HG03469 (cell line): ENCODE measurements around the gene TOM1.

Experiments
- ATAC-seq: cut with Tn5 transposase; IDR thresholded peaks from one replicate; pipeline ENCODE4 v1.9.1; 2021; ENCODE audit warnings: mild to moderate bottlenecking, moderate library complexity, moderate number of reproducible peaks; ENCODE audit not compliant: unreplicated experiment

Gene TOM1

DNA sequence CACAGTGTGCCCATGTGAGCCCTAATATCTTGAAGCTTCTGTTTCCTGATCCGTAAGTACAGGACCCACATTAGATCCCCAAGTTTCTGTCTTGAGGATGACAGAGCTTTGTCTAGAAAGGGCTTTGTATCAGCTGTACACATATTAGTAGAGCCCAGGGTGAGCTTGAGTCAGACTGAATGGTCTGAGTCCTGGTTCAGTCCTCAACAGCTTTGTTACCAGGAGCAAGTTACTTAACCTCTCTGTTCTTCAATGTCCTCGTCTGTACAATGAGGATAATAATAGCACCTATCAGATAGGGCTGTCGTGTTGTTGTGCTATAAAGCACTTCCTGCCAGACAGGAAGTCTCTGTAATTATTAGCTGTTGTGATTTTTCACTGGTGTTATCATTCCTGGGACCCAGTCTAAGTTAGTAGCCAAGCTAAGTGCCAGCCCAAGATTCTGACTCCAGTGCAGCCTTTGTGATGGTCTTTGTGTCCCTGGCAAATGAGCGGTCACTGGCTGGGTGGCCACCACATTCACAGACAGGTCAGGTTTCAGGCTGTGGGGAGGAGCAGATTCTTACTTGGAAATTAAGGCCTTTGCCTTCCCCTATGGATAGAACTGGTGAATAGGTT, 6.8 kb downstream of the TOM1 start:
- ATAC-seq, result no peak

DNA sequence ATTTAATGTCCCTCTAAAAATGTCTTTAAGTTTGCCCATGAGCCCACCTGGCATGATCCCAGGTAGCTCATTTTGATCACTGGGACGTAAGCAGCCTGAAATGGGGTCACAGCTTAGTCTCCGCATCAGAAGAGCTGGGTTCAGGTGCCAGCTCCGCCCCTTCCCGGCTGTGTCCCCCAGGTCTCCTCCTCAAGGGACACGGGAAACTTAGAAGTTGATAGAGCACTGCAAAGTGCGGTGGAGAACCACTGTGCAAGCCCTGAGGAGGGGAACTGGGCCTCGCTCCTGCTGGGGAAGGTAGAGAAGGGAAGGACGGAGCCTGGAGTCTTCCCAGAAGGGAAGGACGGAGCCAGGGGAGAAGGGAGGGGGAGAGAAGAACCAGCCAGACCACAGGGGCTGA, 7.7 kb downstream of the TOM1 start:
- no peak for ATAC-seq

DNA sequence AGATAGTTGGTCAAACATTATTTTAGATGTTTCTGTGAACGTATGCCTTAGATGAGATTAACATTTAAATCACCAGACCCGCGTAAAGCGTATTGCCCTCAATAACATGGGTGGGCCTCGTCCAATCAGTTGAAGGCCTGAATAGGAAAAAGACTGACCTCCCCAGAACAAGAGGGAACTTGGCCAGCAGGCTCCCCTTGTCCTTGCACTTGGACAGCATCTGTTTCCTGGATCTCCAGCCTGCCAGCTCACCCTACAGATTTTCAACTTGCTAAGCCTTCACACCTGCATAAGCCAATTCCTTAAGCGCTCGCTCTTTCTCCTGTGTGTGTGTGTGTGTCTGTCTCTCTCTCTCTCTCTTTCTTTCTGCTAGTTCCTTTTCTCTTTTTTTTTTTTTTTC, 8.2 kb downstream of the TOM1 start:
- no peak for ATAC-seq

DNA sequence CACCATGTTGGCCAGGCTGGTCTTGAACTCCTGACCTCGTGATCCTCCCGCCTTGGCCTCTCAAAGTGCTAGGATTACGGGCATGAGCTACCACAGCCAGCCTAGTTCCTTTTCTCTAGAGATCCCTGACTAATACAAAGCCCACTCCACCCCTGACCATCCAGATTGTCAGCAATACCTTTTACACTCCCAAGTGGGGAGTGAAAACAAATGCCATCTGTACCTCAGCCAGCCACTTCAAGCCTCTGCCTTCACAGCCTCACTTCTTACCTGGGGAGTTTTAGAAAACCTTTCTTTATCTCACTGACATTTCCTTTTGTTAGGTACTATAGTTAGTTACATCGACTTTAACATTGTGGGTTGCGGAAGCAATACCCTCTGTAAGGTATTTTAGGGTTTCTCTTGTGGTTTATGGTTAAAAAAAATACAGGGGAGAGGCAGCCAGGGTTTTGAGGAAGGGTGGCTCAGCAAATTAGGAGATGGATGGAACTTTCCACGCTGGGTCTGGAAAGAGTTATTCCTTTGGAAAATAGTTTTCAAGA, 8.9 kb downstream of the TOM1 start:
- no peak for ATAC-seq

DNA sequence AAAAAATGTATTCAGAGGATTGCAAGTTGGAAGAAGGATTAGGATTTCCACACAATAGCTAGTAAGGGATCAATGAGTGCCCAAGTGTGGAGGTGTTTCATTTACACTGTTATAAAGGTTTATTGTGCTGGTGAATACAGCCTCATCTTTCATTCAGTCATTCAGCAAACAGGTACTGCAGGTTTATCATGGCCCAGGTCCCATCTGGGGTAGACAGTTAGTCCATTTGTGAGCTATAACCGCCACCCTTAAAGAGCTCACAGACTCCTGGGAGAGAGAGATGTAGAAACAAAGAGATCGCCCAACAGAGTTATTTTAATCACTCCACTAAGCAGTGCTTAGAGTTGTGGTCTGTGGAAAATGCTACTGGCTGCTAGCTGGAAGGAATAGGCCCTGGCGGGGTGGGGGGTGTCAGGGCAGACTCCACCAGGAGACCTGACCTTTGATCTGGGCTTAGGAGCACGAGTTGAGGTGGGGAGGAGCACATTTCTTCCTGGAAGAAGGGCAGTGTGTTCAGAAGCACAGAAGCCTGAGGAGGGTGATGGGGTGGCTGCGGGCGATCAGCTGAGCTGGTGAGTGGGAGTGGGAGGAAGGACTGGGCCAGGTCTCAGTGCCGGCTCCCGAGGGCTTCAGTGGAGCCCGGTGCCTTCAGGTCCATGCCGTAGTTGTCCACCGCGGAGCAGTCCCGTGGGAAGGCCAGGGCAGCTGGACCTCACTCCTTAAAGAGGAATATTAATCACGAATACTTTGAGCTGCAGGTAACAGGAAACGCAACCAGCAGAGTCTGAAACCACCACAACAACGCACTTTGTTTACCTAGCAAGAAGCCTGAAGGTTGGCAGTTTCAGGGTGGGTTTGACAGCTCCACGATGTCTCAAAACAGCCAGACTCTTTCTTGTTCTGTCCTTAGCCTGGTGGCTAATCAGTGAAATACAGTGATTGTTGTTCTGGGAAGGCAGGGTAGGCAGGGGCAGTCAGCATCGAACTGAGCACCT, 11.2 kb downstream of the TOM1 start:
- ATAC-seq, result no peak

DNA sequence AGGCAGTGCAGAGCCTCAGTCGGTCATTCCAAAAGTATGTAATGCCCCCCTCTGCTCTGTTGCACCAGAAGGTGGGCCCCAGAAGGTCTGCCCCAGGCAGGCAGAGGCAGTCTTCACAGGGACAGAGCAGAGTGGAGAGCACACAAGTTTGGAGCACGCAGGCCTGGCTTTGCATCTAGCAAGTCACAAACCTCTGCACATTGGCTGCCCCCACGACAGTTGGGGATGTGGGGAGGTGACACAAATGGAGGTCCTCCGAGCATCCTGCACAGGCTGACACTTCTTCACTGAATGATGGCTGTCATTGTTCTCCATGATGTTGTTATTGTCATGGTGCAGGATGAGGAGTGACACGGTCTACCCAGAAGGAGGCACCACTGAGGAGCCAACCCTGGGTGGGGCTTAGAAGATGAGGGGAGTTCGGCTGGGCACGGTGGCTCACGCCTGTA, 11.9 kb downstream of the TOM1 start:
- ATAC-seq, result no peak

DNA sequence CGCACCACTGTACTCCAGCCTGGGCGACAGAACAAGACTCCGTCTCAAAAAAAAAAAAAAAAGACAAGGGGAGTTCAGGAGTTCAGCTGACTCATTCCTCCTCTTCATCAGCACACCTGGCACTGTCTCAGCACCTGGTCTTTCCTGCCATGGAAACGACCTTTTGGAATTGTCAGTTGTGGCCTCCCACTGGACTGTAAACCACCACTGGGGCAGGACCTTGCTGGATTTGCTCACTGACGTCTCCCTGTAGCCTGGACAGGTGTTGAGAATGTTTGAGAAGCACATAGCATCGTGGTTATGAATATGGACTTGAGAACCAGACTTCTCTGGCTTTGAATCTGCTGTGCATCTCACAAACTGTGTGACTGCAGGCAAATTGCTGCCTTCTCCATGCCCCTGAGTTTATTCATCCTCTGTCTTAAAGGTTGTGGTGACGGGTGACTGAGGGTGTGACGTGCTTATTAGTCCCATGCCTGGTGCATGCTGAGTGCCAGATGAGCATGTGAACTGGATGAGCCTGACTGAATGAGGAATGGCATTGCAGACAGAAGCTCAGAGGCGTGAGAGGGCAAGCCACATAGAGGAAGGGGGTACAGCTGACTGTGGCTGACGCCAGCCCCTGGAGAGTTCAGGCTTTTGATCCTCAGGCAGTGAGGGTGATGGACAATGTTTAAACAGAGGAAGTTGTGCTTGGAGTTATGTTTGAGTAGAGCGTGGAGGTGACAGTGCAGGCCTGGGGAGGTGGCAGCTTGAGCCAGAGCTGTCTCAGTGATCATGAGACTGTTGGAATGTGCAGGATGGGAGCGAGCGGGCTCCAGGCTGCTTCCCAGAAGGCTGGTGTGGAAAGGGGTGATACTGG, 12.7 kb downstream of the TOM1 start:
- ATAC-seq, result no peak

DNA sequence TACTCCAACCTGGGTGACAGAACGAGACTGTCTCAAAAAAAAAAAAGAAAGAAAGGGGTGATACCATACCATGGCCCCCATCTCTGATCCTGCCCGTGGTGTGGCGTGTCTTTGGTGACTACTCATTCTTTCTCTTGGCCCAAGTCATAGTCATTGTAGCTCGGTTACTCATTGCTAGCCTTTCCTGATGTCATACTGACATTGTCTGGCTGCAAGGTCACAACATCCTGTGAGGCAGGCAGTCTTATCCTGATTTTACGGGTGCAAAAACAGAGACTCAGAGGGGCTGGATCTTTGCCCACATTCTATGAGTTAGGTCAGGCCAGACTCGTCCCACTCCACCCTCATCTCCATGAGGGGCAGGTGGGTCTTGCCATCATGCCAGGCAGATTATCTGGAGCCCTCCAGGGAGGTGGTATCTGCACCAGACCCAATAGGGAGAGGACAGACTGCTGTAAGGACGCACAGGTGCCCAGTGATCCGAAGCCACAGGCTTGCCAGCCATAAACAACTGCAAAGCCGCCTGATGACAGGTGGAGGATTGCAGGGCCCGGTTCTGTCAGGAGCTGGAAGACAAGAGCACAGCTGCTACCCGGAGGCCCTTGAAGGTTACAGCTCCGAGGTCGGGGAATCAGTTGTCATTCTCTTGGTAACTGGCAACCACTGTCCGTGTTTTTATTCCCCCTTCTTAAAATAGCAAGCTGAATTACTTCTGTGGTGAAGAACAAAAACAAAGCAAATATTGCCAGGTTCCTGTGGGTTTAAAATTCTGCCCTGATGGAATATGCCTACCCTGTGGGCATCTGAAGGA, 13.8 kb downstream of the TOM1 start:
- ATAC-seq, result no peak

DNA sequence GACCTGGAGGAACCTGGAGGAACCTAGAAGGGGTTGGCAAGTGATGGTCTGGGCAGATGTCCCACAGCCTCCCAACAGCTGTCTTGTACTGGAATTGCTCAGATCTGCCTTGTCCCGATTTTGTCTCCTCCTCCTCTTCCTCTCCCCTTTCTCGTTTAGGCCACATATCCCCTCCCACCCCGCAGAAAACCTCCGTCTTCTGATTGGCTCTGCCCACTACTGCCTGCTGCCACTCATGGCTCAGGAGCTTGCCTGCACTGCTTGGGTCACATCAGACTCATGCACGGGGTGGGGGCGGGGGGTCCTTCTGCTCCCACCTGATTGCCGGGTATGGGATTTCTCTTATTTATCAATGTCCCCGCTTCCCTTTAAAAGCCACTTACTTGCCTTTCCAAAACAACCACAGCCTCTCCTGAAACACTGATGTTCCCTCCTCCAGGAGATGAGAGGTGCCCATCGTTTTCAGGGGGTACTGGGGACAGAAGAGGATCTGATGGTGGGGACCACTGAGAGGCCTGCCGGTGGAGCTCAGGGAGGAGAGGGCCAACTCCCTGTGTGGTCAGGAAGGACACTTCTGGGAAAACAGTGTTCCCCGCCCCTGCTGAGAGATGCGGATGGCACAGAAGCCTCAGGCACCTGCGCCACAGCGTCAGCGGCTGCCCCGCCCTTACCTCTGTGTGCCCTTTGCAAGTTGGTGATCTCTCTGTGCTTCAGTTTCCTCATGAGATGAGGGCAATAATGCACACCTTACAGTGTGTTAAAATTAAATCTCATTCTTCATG, 14.7 kb downstream of the TOM1 start:
- no peak for ATAC-seq

DNA sequence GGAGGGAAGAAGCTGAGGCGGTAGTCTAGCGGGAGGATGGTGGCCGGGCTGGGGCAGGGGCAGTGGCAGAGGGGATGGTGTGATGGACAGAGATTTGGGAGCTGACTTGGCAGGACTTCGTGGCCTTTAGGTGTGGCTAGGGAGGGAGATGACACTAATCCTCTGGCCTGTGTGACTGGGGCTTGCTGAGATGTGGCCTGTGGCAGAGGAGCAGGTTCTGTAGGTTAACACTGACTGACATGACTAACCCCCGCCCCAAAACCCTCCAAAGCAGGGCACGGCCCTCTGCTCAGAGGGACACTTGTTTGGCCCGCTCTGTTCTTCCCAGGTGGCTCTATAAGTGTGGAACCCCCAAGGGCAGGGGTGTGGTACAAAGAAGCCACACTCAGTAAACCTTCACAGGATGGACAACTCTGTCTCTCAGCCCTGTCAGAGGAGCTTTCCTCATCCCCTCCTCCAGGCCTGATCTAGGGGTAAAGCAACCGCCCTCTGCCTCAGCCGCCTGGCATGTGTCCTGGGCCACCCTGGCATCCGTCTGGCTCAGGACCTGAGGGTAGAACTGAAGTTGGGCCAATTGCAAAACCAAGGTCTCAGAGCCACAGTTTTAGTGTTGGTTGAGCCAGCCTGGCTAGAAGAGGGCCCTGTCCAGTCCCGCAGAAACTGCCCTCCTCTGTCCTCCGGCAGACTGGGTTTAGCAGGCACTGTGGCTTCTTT, 15.6 kb downstream of the TOM1 start:
- ATAC-seq, result no peak

DNA sequence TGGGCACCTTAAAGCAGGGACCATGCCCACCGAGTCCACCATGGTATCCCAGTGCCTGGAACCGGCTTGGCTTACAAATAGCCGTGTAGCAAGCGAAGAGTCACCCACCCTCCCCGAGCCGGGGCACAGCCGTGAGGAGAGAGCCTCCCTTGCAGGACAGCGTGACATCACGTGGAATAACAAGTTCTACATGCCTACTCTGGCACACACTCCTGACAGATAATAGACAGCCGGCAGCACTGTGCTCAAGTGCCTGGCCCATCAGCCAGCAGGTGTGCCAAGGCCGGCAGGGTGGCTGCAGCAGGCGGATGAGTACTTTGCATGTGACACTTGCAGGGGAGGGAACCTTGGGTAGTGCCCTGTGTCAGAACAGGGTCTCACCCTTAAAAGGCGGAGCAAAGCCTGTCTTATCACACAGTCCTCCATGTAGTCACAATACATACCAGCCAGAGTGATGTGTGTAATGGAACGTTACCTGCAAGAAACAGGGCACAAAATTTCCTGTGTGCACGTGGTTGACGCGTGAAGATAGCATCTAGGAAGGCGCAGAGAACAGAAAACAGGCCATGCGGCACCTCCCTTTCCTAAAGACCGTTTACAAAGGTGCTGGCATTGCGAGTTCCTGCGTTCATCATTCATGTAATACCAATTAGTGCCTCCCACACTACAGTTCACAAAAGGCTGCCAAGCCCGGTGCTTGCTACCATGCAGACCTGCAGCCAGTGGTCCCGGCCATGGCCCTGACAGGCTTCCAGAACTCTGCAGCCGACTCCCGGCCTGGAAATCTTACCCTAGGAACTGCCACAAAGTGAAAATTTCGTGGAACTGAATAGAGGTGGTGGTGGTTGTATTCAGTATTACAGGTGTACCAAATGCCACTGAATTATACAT, 16.4 kb downstream of the TOM1 start:
- ATAC-seq, result no peak

DNA sequence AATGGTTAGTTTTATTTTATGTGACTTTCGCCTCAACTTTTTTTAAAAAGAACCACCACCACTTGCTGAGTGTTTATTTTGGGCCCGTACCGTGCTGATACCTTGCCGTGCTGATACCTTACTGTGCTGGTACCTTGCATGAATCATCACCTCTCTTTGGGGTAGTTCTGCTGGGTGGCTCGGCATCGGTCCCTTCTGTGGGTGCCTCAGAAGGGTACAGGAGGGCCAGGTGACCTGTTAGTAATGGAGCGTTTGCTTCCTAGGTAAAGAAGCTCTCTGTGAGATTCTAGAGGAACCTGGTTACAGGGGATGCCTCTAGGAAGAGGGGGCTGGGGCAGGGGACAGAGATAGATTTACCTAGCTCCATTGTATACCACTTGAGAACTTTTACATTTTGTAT, 17.1 kb downstream of the TOM1 start:
- ATAC-seq, result no peak

DNA sequence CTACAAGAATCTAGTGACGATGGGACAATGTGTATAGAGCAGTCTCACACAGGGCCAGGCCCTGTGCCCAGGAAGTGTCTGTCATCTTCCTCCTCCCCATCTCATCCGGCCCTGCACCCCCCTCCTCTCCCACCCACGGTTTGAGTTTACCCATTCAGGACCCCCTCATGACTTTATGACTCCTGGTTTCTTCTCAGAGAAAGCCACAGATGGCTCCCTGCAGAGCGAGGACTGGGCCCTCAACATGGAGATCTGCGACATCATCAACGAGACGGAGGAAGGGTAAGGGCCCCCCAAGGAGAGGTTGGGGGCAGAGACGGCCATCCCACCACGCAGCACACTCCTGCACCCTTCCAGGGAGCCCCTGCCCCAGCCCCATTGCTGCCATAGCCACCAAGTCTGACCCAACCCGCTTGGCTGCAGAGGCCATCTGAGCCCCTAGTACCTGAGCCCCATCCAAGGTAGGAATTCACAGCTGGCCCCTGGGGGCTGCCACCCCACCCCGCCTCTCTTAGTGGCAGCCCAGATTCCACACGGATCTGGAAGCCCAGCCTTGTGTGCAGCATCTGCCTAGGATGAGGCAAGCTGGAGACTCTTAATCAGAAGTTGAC, 18.1 kb downstream of the TOM1 start:
- no peak for ATAC-seq

DNA sequence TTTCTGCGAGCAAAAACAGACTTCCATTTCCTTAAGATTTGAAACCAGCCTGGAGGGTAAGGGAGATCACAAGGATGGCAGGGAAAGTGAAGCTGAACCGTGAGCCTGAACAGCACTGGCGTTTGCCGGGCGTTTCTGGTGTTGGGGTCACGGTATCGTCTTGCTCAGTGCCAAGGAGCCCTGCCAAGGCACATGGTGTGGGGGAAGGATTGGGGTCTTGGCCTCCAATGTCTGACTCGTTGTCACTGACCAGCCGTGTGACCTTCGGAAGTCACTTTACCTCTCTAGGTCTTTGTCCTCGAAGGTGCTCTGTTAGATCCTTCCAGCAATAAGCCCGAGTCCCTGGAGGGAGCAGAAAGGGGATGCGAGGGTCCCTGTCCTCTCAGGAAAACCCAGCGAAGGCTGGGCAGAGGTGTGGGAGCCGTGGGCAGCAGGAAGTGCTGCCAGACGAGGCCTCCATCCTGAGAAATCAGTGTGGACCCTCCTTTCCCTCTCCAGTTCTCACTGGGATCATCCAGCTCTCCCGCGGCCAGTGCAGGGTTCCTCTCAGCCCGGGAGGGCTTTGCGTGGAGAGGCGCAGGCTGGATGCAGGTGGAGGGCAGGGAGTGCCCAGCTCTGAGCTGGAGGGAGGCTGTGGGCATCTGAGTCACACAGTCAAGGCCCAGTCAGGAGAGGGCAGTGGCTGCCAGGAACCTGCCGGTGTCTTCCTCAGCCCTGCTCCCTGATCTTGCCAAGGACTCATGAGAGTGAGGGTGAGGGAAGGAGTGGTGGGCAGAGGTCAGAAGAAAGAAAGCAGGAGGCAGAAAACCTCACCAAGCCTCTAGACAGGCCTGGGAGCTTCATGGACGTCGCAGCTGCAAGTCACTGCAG, 18.9 kb downstream of the TOM1 start:
- ATAC-seq, result no peak

DNA sequence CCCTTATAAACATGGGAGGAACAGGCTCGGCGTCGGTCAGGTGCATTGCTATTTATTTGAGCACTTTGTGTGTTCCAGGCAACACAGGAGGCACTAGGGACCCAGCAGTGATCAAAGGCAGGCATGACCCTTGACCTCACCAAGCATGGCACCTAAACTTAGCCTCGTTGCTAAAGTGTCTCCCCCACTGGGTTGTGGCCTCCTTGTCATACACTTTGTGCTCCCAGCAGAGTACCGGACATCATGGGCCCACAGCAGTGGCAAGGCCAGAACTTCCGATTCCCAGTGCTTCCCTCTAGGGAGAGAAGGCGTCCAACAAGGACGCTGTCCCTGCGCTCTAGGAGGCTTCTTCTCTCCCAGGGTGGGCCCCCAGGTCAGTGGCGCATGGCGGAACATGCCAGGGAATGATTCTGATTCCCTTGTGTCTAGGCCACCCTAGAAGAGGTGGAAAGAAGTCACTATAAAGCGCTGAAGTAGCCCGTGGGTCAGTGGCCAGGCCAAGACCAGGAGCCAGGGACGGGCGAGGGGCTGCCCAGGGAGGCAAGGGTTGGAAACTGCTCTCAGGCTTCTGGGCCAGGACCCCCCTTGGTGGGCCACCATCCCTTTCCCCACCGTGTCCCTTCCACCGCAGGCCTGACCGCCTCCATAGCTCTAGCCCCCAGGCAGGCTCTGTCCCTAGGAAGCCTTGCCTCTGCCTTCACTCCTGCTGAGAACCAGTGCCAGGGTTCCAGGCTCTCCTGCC, 19.7 kb downstream of the TOM1 start:
- ATAC-seq, result no peak

DNA sequence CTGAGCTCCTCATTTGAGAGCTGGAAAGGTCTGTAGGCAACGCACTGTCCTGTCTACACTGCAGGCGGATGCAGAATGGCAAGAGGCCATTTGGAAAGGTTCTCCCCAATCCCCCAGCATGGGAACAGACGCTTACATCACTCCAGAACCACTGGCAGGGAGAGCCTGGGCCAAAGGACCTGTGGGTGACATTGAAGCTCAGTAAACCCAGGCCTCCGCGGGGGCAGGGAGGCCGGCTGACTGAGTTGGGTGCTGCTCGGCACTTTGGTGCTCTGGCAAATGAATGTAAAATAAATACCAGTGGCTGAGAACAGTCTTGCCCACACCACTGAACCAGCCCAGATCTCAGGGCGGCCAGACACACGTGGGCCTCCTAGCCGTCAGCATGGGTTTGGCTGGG, 22.4 kb downstream of the TOM1 start:
- no peak for ATAC-seq
